Measurements from ENCODE around the gene CEP68. TPM values are rescaled to one million over a fixed set of nuclear protein-coding genes. Genes with fewer than 3 reads are reported as not detected.

Gene CEP68
- polyA plus RNA-seq, 10 donors: 17.8 to 29.3 (median 25.1) TPM

GRCh38 chr2:65055422-65056214, 598 bp upstream of the CEP68 start:
- DNase-seq: no peak

- DNase-seq: no peak
Observed at GRCh38 chr2:65057054-65057375, 799 bp downstream of the CEP68 start.

DNA sequence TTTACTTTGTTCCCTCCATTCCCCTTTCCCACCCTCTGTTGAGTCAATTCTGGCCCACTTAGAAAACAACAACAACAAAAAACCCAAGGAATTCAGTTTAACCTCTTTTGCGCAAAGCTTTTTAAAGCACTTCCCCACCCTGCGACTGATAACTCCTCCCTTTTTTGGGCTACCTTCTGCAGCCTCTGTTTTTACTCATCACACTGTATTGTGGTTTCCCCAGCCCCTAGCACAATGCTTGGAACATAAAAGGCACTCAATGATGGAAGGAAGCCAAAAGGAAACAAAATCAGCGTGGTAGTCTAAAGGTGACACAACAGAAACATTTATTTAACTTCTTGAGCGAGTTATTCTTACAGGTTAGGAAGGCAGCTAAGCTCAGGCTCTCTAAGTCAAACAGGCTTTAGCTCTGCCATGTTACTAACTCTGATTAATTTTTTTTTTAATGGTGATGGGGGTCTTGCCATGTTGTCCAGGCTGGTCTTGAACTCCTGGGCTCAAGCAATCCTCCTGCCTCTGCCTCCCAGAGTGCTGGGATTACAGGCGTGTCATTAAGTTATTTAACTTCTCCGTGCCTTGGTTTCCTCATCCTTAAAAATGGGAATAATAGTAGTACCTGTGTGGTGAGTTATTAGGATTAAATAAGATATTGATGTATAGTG, 1.3 kb downstream of the CEP68 start:
- peak in 1 of 3 donors; percentile 43 for DNase-seq

DNA sequence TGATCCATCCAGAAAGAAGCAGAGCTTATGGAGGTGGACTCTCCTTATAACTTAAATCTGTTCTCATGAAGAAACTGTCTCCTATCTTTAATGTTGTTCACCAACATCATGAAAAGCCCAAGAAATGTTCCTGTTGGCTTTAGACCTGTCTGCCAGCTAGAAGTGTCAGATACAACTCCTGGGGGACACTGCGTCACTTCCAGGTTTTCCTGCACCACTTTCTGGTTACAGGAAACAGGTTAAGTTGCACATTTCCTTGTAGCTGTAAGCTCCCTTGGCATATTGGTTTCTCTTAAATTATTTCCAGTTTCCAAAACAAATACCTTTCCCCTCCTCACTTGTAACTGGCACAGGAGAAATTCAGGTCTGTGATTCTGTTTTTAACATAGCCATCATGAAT, 2.9 kb downstream of the CEP68 start:
- no peak for DNase-seq

- no peak for DNase-seq
Observed at GRCh38 chr2:65061146-65061909, 5.1 kb downstream of the CEP68 start.

GRCh38 chr2:65061910-65062339, 5.7 kb downstream of the CEP68 start:
- no peak for DNase-seq

DNA sequence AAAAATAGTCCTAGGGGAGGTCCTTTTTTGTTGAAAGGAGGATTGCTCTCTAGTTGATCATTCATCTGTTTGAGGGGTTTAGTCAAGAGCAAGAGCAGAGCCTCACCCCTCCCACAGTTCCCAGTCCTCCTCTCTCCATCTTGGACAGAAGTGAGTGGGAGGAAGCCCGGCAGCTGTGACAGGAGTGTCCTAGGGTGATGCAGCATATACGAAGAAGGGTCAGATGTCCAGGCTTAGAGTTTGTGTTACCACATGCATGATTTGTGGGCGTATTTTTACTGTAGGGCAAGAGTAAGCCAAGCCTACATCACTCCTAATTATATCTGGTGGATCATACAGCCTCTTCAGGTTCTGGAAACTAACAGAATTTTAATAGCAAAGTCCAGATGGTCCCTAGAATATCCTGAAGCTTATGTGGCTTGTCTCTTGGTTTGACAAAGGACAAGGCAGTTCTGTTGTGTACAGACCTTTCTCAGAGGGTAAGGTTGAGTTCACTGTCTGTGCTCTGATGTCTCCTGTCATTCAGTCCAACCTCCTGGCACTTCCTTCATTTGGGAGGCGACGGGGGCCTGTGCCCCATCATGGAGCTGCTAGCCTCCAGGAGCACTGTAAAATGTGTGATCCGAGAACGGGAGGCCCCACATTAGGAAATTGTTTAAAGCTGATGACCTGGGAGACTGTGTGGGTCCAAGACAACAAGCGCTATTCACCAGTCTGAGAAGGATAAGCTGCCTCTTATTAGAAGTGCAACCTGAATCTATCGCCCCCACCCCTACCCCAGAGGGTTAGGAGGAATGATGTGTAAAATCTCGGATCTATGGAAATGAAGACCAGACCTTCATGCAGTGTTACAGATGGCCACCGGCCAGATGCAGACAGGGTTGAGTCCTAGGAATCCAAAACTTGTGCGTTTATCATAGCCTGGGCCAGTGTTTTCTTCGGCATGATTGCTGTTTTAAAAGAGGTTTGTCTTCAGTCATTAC, 6.9 kb downstream of the CEP68 start:
- DNase-seq: peak in 1 of 3 donors; percentile 65

GRCh38 chr2:65064728-65065552, 8.7 kb downstream of the CEP68 start:
- DNase-seq: peak; percentile 58 to 82 (median 64)

GRCh38 chr2:65067806-65068553, 11.8 kb downstream of the CEP68 start:
- DNase-seq: no peak

DNA sequence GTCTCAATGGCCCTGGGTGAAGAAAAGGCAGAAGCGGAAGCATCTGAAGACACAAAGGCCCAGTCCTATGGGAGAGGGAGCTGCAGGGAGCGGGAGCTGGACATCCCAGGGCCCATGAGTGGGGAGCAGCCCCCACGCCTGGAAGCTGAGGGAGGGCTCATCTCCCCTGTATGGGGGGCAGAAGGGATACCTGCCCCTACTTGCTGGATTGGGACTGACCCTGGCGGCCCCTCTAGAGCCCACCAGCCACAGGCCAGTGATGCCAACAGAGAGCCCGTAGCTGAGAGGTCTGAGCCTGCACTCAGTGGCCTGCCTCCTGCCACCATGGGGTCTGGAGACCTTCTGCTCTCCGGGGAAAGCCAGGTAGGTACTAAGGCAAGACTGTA, 13.2 kb downstream of the CEP68 start:
- no peak for DNase-seq

GRCh38 chr2:65070172-65070830, 14.1 kb downstream of the CEP68 start:
- no peak for DNase-seq

- no peak for DNase-seq
Observed at GRCh38 chr2:65070856-65071255, 14.6 kb downstream of the CEP68 start.

DNA sequence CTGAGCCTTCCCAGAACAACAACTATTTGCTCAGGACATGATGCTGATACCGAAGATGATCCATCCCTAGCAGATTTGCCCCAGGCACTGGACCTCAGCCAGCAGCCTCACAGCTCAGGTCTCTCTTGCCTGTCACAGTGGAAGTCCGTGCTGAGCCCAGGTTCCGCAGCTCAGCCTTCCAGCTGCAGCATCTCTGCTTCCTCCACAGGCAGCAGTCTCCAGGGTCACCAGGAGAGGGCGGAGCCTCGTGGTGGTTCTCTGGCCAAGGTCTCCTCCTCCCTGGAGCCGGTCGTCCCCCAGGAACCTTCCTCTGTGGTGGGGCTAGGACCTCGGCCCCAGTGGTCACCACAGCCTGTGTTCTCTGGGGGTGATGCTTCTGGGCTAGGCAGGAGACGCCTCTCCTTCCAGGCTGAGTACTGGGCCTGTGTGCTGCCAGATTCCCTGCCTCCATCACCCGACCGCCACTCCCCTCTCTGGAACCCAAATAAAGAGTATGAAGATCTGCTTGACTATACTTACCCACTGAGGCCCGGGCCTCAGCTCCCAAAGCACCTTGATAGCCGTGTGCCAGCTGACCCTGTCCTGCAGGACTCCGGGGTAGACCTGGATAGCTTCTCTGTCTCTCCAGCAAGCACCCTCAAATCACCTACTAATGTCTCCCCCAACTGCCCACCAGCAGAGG, 15.4 kb downstream of the CEP68 start:
- DNase-seq: no peak

DNA sequence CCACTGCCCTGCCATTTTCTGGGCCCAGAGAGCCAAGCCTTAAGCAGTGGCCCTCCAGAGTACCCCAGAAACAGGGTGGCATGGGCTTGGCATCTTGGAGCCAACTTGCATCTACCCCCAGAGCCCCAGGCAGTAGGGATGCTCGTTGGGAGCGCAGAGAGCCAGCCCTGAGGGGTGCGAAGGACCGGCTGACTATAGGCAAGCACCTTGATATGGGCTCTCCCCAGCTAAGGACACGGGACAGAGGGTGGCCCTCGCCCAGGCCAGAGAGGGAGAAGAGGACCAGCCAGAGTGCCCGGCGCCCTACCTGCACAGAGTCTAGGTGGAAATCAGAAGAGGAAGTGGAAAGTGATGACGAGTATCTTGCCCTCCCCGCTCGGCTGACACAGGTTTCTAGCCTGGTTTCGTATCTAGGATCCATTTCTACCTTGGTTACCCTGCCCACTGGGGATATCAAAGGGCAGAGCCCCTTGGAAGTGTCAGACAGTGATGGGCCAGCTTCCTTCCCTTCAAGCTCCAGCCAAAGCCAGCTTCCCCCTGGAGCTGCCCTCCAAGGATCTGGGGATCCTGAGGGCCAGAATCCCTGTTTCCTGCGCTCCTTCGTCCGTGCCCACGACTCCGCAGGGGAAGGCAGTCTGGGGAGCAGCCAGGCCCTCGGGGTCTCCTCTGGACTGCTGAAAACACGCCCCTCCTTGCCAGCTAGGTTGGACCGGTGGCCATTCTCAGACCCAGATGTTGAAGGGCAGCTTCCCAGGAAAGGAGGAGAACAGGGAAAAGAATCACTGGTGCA, 16.2 kb downstream of the CEP68 start:
- DNase-seq: no peak

DNA sequence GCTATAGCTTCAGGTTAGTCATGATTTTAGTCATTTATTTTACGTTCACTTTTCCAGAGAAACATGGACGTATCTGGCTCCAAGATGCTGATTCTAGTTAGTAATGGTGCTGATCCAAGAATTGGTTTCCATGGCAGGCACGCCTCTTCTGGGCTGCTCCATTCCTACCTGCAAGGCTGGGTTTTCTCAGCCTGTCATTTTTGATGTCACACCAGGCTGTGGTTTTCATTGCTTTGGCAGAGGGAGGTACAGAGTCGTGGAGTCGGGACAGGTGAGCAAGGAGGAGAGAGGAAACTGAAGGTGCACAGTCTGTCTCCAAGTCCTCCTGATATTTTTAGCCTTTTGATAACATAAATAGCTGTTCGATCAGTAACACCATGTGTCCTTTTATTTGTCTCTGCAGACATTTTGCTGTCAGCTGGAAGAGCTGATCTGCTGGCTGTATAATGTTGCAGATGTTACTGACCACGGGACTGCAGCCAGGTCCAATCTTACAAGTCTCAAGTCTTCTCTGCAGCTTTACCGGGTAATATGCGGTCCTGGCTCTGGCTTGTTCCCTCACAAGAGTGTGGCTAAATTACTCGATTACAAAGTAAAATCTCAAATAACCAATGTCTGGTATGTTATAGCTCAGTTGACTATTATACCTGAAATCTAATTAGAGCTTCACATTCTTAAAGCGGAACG, 17.8 kb downstream of the CEP68 start:
- DNase-seq: peak in 2 of 3 donors; percentile 61 to 70

GRCh38 chr2:65075176-65075575, 19.0 kb downstream of the CEP68 start:
- DNase-seq: no peak
